ENCODE results near the gene SLC28A3.
A peak's percentile ranks its signal among the peaks of the same experiment; 100 is the strongest.

SLC28A3 gene

DNA sequence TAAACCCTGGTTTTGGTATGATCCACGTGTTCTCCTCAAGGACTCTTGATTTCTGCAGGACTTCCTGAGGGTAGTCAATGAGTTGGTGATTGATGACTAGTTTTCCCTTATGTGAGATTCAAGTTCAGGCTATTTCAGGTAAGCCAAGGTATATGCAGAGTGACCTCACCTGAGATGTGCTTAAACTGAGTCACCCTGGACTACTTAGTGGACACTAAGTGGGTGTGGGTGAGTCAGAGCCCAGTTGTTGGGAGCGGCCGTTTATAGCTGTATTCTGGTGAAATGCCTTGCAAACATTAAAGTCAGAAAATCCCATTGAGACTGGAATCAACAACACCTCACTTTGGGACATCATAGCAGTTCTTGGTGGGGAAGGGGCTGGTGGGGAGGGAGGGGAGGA lies 62.9 kb downstream of the SLC28A3 start:
- TF ChIP-seq CTCF (IDR thresholded peaks at IDR 0.05; ENCODE audit: low read depth, low read length) = no peak
- DNase-seq (ENCODE audit: low read depth, low spot score) = peak; percentile 55
- in situ Hi-C loops (cut with HindIII; ENCODE audit: low sequenced_read_pairs) = no loop called here
- no peak overlapping the region for H3K4me3 ChIP-seq (ENCODE audit: low read depth, low read length)

DNA sequence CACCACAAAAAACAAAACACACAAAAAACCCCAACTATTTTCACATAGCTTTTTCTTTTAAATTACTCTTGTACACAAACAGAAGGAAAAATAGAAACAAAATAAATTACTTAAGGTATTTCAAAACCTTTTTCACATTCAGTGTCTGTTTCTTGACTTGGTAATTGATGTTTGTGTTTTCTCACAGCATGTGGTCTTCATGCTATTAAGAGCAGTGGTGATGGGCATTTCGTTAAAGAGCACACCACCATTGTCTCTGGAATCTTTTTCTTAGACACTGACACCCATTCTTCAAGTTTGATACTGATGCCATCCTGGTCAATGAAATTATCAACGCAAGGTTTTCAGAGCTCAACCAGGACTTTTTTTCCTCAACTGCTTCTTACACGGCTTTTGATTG lies 63.8 kb downstream of the SLC28A3 start:
- no peak for DNase-seq (ENCODE audit: low read depth, low spot score)
- no peak for TF ChIP-seq CTCF (IDR thresholded peaks at IDR 0.05; ENCODE audit: low read depth, low read length)
- in situ Hi-C loops (cut with HindIII; ENCODE audit: low sequenced_read_pairs) = no loop called here
- H3K4me3 ChIP-seq (ENCODE audit: low read depth, low read length) = no peak overlapping the region

DNA sequence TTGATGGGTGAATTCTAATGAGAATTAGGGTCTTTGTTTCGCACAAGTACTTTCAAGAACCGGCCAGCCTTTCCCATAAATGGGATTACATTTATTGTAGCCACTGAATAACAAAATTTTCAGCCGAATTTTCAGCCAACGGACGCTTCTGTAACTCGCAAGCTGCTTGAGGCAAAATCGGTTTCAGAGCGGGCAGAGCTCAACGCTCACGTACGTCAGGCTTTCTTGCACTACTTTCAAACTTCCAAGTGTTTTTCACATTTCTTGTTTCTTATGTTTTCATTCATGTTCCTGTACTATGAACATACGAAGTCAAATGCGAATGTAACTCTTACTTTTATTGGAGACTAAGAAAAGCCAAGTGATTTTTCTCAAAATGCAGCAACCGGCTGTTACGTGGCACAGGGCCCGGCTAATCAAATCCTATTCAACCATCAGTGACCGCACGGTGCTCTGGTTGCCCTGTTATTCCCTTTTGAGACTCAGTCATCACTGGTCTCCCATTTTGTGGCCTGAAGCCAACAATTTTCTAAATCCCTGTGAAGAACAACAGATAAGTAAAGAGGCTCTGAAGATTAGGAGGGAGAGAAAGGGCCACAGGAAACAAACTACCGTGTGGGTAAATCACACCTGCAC lies 68.5 kb downstream of the SLC28A3 start:
- in situ Hi-C loops (cut with HindIII; ENCODE audit: low sequenced_read_pairs) = loop anchor here (25.0 kb wide), 1 partner anchor 335 kb away; no protein-coding TSS in a partner anchor
- TF ChIP-seq CTCF (IDR thresholded peaks at IDR 0.05; ENCODE audit: low read depth, low read length) = no peak
- peak; percentile 43 for DNase-seq (ENCODE audit: low read depth, low spot score)
- peak overlapping the region; percentile 42 for H3K4me3 ChIP-seq (ENCODE audit: low read depth, low read length)

- peak; percentile 83 for DNase-seq (ENCODE audit: low read depth, low spot score)
- in situ Hi-C loops (cut with HindIII; ENCODE audit: low sequenced_read_pairs) = loop anchor here (25.0 kb wide), 1 partner anchor 334 kb away; no protein-coding TSS in a partner anchor
- no peak for TF ChIP-seq CTCF (IDR thresholded peaks at IDR 0.05; ENCODE audit: low read depth, low read length)
- peak overlapping the region; percentile 42 for H3K4me3 ChIP-seq (ENCODE audit: low read depth, low read length)
Observed at GRCh38 chr9:84271531-84271900, 69.0 kb downstream of the SLC28A3 start.

GRCh38 chr9:84270847-84271530 lies 69.6 kb downstream of the SLC28A3 start:
- peak overlapping the region; percentile 42 for H3K4me3 ChIP-seq (ENCODE audit: low read depth, low read length)
- no peak for DNase-seq (ENCODE audit: low read depth, low spot score)
- in situ Hi-C loops (cut with HindIII; ENCODE audit: low sequenced_read_pairs) = loop anchor here (25.0 kb wide), 1 partner anchor 334 kb away; no protein-coding TSS in a partner anchor
- TF ChIP-seq CTCF (IDR thresholded peaks at IDR 0.05; ENCODE audit: low read depth, low read length) = no peak

DNA sequence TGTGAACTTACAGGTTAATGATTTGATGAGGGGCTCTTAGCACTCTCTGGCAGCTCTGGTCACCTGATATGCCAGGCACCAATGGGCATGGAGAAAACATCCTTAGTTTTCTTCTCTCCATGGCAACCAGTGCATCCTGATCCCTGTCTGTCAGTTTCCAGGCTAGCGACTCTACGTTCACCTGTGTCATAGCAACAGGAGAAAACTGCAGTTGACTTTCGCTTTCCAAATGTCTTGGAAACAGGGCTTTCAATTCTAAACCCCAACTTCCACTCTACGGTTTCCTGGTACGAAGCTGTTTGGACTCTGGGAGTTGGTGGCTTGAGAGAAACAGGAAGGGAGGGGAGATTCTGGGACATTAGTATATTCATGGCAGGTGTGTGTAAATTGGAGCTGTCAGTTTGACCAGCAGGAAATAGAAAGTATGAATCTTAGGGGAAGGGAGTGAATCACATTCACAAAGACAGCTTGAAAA lies 74.4 kb downstream of the SLC28A3 start:
- no peak for TF ChIP-seq CTCF (IDR thresholded peaks at IDR 0.05; ENCODE audit: low read depth, low read length)
- H3K4me3 ChIP-seq (ENCODE audit: low read depth, low read length) = no peak overlapping the region
- no peak for DNase-seq (ENCODE audit: low read depth, low spot score)
- in situ Hi-C loops (cut with HindIII; ENCODE audit: low sequenced_read_pairs) = loop anchor here (25.0 kb wide), 1 partner anchor 329 kb away; no protein-coding TSS in a partner anchor

Data from astrocyte of the spinal cord (primary cell).